ENCODE measurements around the gene FMNL2.

The FMNL2 gene

GRCh38 chr2:152695763-152696162, 360.8 kb downstream of the FMNL2 start:
- no peaks in the 10 kb centered on the region for H3K9me3 ChIP-seq
- no peaks in the 10 kb centered on the region for H3K27me3 ChIP-seq
- H3K4me1 ChIP-seq: peaks cover 0 to 20% (median 0%) of the 10 kb centered on the region in 4 donors
- no peak for TF ChIP-seq CTCF (IDR thresholded peaks at IDR 0.05)
- intact Hi-C loops (cut with DNase I; ENCODE audit: low total_unique reads): no loop called here
- H3K27ac ChIP-seq: no peak overlapping the region
- H3K4me3 ChIP-seq: no peak overlapping the region
- peaks cover 0 to 18% (median 0%) of the 10 kb centered on the region in 3 donors for H3K36me3 ChIP-seq
- no peak for DNase-seq

GRCh38 chr2:152696476-152696875, 361.5 kb downstream of the FMNL2 start:
- H3K4me3 ChIP-seq: no peak overlapping the region
- no peaks in the 10 kb centered on the region for H3K27me3 ChIP-seq
- peaks cover 0 to 20% (median 0%) of the 10 kb centered on the region in 4 donors for H3K4me1 ChIP-seq
- H3K27ac ChIP-seq: no peak overlapping the region
- intact Hi-C loops (cut with DNase I; ENCODE audit: low total_unique reads): no loop called here
- no peak for TF ChIP-seq CTCF (IDR thresholded peaks at IDR 0.05)
- no peak for DNase-seq
- no peaks in the 10 kb centered on the region for H3K9me3 ChIP-seq
- peaks cover 0 to 22% (median 0%) of the 10 kb centered on the region in 3 donors for H3K36me3 ChIP-seq
